Amygdala (tissue), 56 donors: ENCODE data around the gene LPCAT3.

Source experiments
- DNase-seq, 56 donors: peaks; one replicate each; lab custom pipeline; 2025; lab: John Stamatoyannopoulos, UW

Gene LPCAT3

GRCh38 chr12:6943389-6943721, 74.9 kb downstream of the LPCAT3 start:
- DNase-seq: peak in 52 of 56 donors; percentile 45 to 96 (median 78)

DNA sequence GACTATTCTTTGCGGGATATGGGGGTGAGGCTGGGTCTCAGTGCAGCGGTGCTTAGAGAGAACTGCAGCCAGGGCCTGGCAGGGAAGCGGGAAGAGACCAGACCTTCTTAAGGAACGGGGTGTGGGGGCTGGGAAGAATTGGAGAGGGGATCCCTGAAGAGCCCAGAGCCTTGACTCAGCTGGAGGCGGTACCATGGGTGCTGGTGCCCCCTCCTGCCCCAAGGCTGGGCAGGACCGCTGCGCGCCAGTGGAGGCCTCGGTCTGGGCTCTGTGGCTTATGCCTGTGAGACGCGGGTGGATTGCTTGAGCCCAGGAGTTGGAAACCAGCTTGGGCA, 76.0 kb downstream of the LPCAT3 start:
- peak in 1 of 56 donors; percentile 29 for DNase-seq

DNA sequence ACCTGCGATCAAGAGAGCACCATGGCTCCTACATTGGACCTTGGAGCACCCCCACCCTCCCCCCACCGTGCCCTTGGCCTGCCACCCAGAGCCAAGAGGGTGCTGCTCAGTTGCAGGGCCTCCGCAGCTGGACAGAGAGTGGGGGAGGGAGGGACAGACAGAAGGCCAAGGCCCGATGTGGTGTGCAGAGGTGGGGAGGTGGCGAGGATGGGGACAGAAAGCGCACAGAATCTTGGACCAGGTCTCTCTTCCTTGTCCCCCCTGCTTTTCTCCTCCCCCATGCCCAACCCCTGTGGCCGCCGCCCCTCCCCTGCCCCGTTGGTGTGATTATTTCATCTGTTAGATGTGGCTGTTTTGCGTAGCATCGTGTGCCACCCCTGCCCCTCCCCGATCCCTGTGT, 76.5 kb downstream of the LPCAT3 start:
- DNase-seq: no peak

DNA sequence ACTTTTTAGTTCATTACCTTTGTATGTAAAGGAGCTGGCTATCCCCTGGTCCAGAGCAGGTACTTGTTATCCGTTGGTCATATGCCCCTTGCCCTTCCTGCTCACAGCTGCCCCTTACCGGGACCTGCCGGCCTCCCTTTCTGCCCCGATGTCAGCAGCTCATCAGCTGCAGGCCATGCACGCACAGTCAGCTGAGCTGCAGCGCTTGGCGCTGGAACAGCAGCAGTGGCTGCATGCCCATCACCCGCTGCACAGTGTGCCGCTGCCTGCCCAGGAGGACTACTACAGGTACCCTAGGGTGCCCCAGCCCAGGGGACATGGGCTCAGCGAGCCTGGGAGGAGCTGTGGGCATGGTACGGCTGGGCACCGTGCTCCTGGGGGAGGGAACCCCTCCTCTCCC, 77.0 kb downstream of the LPCAT3 start:
- DNase-seq: peak in 1 of 56 donors; percentile 35

GRCh38 chr12:6939191-6939540, 79.1 kb downstream of the LPCAT3 start:
- no peak for DNase-seq

GRCh38 chr12:6938353-6939190, 79.7 kb downstream of the LPCAT3 start:
- DNase-seq: no peak

- DNase-seq: peak; percentile 19 to 95 (median 84)
These were observed 80.6 kb downstream of the LPCAT3 start for GRCh38 chr12:6937481-6938352.

- DNase-seq: peak in 3 of 56 donors; percentile 15 to 62 (median 52)
These were observed 81.4 kb downstream of the LPCAT3 start for GRCh38 chr12:6936636-6937480.

DNA sequence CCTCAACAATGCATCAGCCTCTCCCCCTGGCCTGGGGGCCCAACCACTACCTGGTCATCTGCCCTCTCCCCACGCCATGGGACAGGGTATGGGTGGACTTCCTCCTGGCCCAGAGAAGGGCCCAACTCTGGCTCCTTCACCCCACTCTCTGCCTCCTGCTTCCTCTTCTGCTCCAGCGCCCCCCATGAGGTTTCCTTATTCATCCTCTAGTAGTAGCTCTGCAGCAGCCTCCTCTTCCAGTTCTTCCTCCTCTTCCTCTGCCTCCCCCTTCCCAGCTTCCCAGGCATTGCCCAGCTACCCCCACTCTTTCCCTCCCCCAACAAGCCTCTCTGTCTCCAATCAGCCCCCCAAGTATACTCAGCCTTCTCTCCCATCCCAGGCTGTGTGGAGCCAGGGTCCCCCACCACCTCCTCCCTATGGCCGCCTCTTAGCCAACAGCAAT, 82.1 kb downstream of the LPCAT3 start:
- DNase-seq: no peak

- DNase-seq: no peak
These were observed 82.7 kb downstream of the LPCAT3 start for GRCh38 chr12:6935371-6936193.

- DNase-seq: peak in 1 of 56 donors; percentile 5
These were observed 84.2 kb downstream of the LPCAT3 start for GRCh38 chr12:6934110-6934509.

DNA sequence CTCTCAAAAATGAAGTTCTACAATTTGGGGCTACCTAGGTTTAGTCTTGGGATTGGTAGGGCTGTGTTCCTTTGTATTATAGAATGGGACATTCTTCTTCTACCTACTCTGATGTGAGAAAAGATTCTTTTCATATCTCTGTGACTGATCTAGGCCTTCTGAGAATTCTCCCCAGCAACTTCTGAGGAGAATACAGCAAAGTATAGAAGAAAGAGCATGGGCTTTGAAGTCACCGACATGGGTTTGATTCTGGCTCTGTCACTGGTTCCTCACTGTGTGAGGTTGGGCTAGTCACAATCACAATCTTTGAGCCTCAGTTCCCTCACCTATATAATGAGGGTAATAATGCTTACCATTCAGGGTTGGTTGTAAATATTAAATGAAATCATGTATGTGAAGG, 85.5 kb downstream of the LPCAT3 start:
- DNase-seq: no peak

GRCh38 chr12:6929466-6930452, 88.5 kb downstream of the LPCAT3 start:
- no peak for DNase-seq

- DNase-seq: peak in 3 of 56 donors; percentile 39 to 58 (median 42)
These were observed 89.4 kb downstream of the LPCAT3 start for GRCh38 chr12:6928703-6929407.

DNA sequence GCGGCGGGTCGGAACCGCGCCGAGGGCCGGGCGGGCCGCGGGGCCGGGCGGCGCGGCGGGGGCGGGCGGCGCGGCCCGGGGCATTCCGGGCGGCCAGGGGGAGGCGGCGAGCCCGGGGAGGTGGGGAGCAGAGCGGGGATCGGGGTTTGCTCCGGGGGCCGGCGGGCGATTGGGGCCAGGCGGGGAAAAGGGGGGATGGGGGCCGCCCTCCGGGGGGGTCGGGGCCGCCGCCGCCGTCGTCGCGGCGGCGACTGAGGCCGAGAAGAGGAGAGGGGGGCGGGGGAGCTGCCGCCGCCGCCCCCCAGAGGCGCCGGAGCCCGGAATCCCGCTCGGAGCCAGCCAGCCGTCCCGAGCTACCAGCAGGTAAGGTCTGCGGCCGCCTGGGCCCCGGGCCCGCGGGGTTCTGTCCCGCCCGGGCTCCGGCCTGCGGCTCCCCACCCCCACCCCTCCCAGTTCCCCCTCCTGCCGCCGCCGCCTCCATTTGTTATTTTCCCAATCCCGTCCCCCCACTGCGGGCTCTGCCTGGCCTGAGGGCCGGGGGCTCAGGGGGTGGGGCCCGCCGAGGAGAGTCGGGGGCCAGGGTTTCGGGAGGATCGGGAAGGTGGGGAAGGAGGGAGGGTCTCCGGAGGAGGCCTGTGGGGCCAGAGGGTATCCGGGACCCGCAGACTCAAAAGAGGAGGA, 90.1 kb downstream of the LPCAT3 start:
- peak in 10 of 56 donors; percentile 21 to 61 (median 46) for DNase-seq

GRCh38 chr12:6927379-6928021, 90.8 kb downstream of the LPCAT3 start, which contains the start of gene ATN1:
TSS of gene ATN1 (plus strand) at chr12:6927959. CDS start at chr12:6934002, 6,043 bp downstream.
- peak in 53 of 56 donors; percentile 28 to 88 (median 72) for DNase-seq
